Prostate gland (tissue), 2 donors: ENCODE measurements around the gene ZNF593OS. TPM values are rescaled to one million over a fixed set of nuclear protein-coding genes. Genes with fewer than 3 reads are reported as not detected.

Experiments used
- DNase-seq: peaks from one replicate; pipeline ENCODE4 v3.0.0-alpha.2; 2019; ENCODE audit warnings: low spot score
- H3K27ac ChIP-seq, 2 donors: fragments of 200-600 bp; sonication (generic); 2 replicates each; pipeline ENCODE4 v1.5.1; 2017 to 2019
- H3K27me3 ChIP-seq: fragments of 200-600 bp; sonication (generic); replicated peaks from 2 replicates; pipeline ENCODE4 v1.5.1; 2019; ENCODE audit not compliant: insufficient read depth
- H3K36me3 ChIP-seq, 2 donors: fragments of 200-600 bp; sonication (generic); 1 replicate in 1 of 2; 2 replicates in 1 of 2; pipeline versions ENCODE4 v1.5.1 to v1.8.1; 2017 to 2019
- H3K4me1 ChIP-seq: fragments of 200-600 bp; sonication (generic); replicated peaks from 2 replicates; pipeline ENCODE4 v1.5.1; 2019
- H3K4me3 ChIP-seq, 2 donors: fragments of 200-600 bp; sonication (generic); 2 replicates each; pipeline ENCODE4 v1.5.1; 2017 to 2019
- H3K9me3 ChIP-seq: fragments of 200-600 bp; sonication (generic); 2 replicates; pipeline ENCODE4 v1.5.1; 2017
- CTCF ChIP-seq, 4 experiments: fragments of 200-600 bp in 2 of 4; fragments of 450-650 bp in 2 of 4; sonication (generic) in 2 of 4; IDR thresholded peaks; 1 replicate in 3 of 4; 2 replicates in 1 of 4; pipeline ENCODE4 v1.5.1; 2016 to 2019; ENCODE audit warnings: antibody characterized with exemption in 4 of 4, mild to moderate bottlenecking in 2 of 4, moderate library complexity in 2 of 4
- POLR2A ChIP-seq: fragments of 450-650 bp; IDR thresholded peaks from one replicate; pipeline ENCODE4 v1.6.1; 2016; ENCODE audit warnings: antibody characterized with exemption, mild to moderate bottlenecking
- POLR2AphosphoS5 ChIP-seq: sonication (generic); formaldehyde crosslinking; IDR thresholded peaks from one replicate; pipeline ENCODE4 v1.6.1; 2017; ENCODE audit warnings: antibody characterized with exemption
- WGBS: methylation state at CpG from one replicate; pipeline ENCODE4 v1.1.5; 2018; 5-methylcytosine and 5-hydroxymethylcytosine counted together
- intact Hi-C: fragments of 100-400 bp; cut with DNase I; formaldehyde crosslinking; loops from one replicate; pipeline ENCODE4 v1.14.2; 2022
- total RNA-seq, 2 donors: library from RNA; depleted of rRNA; stranded (reverse); fragments of >200 nt; gene quantifications; one replicate each; pipeline ENCODE4 v1.1.0, GENCODE V29; 2016

ZNF593OS gene
- total RNA-seq, 2 donors from 2014 or later: not detected

GRCh38 chr1:26215246-26215645 is 43.6 kb upstream of the ZNF593OS start:
- no peak overlapping the region for H3K27ac ChIP-seq
- H3K9me3 ChIP-seq: no peaks in the 10 kb centered on the region
- no peaks in the 10 kb centered on the region for H3K4me1 ChIP-seq
- TF ChIP-seq POLR2A (no peak), POLR2AphosphoS5 (no peak), CTCF (IDR thresholded peaks at IDR 0.05) (no peak)
- intact Hi-C loops: no loop called here
- 41% methylated on average over 3 of the region's 3 CpGs for WGBS
- no peak overlapping the region for H3K4me3 ChIP-seq
- no peaks in the 10 kb centered on the region for H3K27me3 ChIP-seq
- H3K36me3 ChIP-seq: no peaks in the 10 kb centered on the region
- DNase-seq: no peak

- Histone ChIP-seq H3K4me1 (no peaks in the 10 kb centered on the region), H3K27ac (no peak overlapping the region), H3K36me3 (no peaks in the 10 kb centered on the region), H3K27me3 (no peaks in the 10 kb centered on the region), H3K4me3 (no peak overlapping the region), H3K9me3 (no peaks in the 10 kb centered on the region)
- DNase-seq: no peak
- TF ChIP-seq POLR2AphosphoS5: no peak
- WGBS: 80% methylated on average over 6 of the region's 6 CpGs
- intact Hi-C loops: no loop called here
Measured at GRCh38 chr1:26213335-26213905, 41.8 kb upstream of the ZNF593OS start.

- Histone ChIP-seq H3K36me3 (no peaks in the 10 kb centered on the region), H3K9me3 (no peaks in the 10 kb centered on the region), H3K27ac (no peak overlapping the region), H3K4me3 (no peak overlapping the region), H3K4me1 (no peaks in the 10 kb centered on the region), H3K27me3 (no peaks in the 10 kb centered on the region)
- intact Hi-C loops: no loop called here
- TF ChIP-seq CTCF (IDR thresholded peaks at IDR 0.05) (no peak), POLR2A (no peak), POLR2AphosphoS5 (no peak)
- DNase-seq: no peak
- WGBS: 87% methylated on average over 5 of the region's 5 CpGs
Measured at GRCh38 chr1:26212726-26213125, 41.1 kb upstream of the ZNF593OS start.

- Histone ChIP-seq H3K4me1 (no peaks in the 10 kb centered on the region), H3K9me3 (no peaks in the 10 kb centered on the region), H3K4me3 (no peak overlapping the region), H3K27me3 (no peaks in the 10 kb centered on the region), H3K36me3 (no peaks in the 10 kb centered on the region), H3K27ac (no peak overlapping the region)
- DNase-seq: no peak
- no peak for TF ChIP-seq CTCF (IDR thresholded peaks at IDR 0.05)
- no peak for TF ChIP-seq POLR2AphosphoS5
- TF ChIP-seq POLR2A: no peak
- intact Hi-C loops: no loop called here
- WGBS: 88% methylated on average over 5 of the region's 5 CpGs
Measured at GRCh38 chr1:26210147-26210870, 38.7 kb upstream of the ZNF593OS start.

GRCh38 chr1:26203642-26204318 is 32.1 kb upstream of the ZNF593OS start:
- Histone ChIP-seq H3K4me1 (no peaks in the 10 kb centered on the region), H3K36me3 (no peaks in the 10 kb centered on the region), H3K27me3 (no peaks in the 10 kb centered on the region), H3K9me3 (no peaks in the 10 kb centered on the region), H3K4me3 (no peak overlapping the region), H3K27ac (no peak overlapping the region)
- intact Hi-C loops: no loop called here
- TF ChIP-seq CTCF (IDR thresholded peaks at IDR 0.05) (no peak), POLR2A (no peak), POLR2AphosphoS5 (no peak)
- DNase-seq: no peak
- 68% methylated on average over 9 of the region's 9 CpGs for WGBS
